Stimulated activated CD4-positive, alpha-beta T cell treated with anti-CD3 and anti-CD28 coated beads, Interleukin-4, amount 100 ng/mL, for 4 hours (primary cell): ENCODE results near the gene RASAL3.

Experiments
- DNase-seq, 2 experiments: peaks; one replicate each; pipeline ENCODE4 v3.0.0-alpha.2; 2020

RASAL3 gene

GRCh38 chr19:15471639-15472101, 7.3 kb upstream of the RASAL3 start:
- no peak for DNase-seq

- DNase-seq: peak in 1 of 2 experiments; percentile 28
Measured at GRCh38 chr19:15469513-15470297, 5.4 kb upstream of the RASAL3 start.

GRCh38 chr19:15468675-15469512, 4.5 kb upstream of the RASAL3 start:
- no peak for DNase-seq

- no peak for DNase-seq
Measured at GRCh38 chr19:15467734-15468214, 3.4 kb upstream of the RASAL3 start.

- DNase-seq: peak; percentile 43 to 74
Measured at GRCh38 chr19:15466851-15467733, 2.7 kb upstream of the RASAL3 start.

- peak; percentile 62 to 70 for DNase-seq
Measured at GRCh38 chr19:15463861-15464371, 428 bp downstream of the RASAL3 start.

GRCh38 chr19:15461694-15462093, 2.6 kb downstream of the RASAL3 start:
- no peak for DNase-seq

- DNase-seq: no peak
Measured at GRCh38 chr19:15457701-15458484, 6.5 kb downstream of the RASAL3 start.

GRCh38 chr19:15456871-15457700, 7.3 kb downstream of the RASAL3 start:
- DNase-seq: no peak

- DNase-seq: no peak
Measured at GRCh38 chr19:15456441-15456840, 7.9 kb downstream of the RASAL3 start.

GRCh38 chr19:15455996-15456395, 8.3 kb downstream of the RASAL3 start:
- DNase-seq: no peak

- no peak for DNase-seq
Measured at GRCh38 chr19:15453906-15454860, 10.2 kb downstream of the RASAL3 start.

- DNase-seq: no peak
Measured at GRCh38 chr19:15453091-15453578, 11.2 kb downstream of the RASAL3 start.

GRCh38 chr19:15452111-15453047, 12.0 kb downstream of the RASAL3 start:
- no peak for DNase-seq

- no peak for DNase-seq
Measured at GRCh38 chr19:15450528-15450890, 13.8 kb downstream of the RASAL3 start.

GRCh38 chr19:15449620-15450527, 14.5 kb downstream of the RASAL3 start, which contains the start of gene WIZ:
Gene WIZ, minus strand, starts transcription at chr19:15449956. Its CDS starts 1,649 bp downstream, at chr19:15448307.
- DNase-seq: peak; percentile 76 to 85
